GM18499 (cell line): Measurements from ENCODE around the gene CLBA1.
"Not testable (repeated sequence)": the region's sequence is repeated elsewhere in the genome, so short reads cannot be mapped to it uniquely, and the experiment has no call there.

Experiments
- ATAC-seq: cut with Tn5 transposase; IDR thresholded peaks from one replicate; pipeline ENCODE4 v1.9.1; 2021; ENCODE audit warnings: moderate number of reproducible peaks; ENCODE audit not compliant: insufficient read depth, unreplicated experiment

The CLBA1 gene

DNA sequence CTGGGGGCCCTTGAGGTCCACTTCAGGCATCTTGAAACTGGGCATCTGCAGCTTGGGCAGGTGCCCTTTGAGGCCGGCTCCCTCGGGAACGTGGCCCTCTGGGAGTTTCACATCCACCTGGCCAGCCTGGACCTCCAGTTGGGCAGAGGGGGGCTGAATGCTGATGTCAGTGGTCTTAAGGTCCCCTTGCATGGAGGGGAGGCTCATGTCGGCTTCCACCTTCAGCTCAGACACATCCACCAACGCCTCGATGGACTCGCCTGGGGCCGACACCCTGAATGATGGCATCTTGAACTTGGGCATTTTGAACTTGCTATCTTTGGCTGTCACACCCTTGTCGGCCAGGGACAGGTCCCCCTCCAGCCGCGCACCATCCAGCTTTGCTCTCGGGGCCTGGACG is 38.4 kb upstream of the CLBA1 start:
- not testable (repeated sequence) for ATAC-seq

DNA sequence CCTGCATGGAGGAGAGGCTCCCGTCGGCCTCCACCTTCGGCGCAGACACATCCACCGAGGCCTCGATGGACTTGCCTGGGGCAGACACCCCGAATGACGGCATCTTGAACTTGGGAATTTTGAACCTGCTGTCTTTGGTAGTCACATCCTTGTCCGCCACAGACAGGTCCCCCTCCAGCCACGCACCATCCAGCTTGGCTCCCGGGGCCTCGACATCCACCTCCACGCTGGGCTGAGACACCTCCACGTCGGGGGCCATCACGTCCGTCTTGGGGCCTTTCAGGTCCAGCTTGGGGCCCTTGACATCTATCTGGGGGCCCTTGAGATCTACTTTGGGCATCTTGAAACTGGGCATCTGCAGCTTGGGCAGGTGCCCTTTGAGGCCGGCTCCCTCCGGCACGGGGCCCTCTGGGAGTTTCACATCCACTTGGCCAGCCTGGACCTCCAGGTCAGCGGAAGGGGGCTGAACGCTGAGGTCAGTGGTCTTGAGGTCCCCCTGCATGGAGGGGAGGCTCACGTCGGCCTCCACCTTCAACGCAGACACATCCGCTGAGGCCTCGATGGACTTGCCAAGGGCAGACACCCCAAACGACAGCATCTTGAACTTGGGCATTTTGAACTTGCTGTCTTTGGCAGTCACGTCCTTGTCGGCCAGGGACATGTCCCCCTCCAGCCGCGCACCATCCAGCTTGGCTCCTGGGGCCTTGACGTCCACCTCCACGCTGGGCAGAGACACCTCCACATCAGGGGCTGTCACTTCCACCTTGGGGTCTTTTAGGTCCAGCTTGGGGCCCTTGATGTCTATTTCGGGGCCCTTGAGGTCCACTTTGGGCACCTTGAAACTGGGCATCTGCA is 37.5 kb upstream of the CLBA1 start:
- not testable (repeated sequence) for ATAC-seq

DNA sequence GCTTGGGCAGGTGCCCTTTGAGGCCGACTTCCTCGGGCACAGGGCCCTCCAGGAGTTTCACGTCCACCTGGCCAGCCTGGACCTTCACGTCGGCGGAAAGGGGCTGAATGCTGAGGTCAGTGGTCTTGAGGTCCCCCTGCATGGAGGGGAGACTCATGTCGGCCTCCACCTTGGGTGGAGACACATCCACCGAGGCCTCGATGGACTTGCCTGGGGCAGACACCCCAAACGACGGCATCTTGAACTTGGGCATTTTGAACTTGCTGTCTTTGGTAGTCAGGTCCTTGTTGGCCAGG is 36.9 kb upstream of the CLBA1 start:
- ATAC-seq = no peak

DNA sequence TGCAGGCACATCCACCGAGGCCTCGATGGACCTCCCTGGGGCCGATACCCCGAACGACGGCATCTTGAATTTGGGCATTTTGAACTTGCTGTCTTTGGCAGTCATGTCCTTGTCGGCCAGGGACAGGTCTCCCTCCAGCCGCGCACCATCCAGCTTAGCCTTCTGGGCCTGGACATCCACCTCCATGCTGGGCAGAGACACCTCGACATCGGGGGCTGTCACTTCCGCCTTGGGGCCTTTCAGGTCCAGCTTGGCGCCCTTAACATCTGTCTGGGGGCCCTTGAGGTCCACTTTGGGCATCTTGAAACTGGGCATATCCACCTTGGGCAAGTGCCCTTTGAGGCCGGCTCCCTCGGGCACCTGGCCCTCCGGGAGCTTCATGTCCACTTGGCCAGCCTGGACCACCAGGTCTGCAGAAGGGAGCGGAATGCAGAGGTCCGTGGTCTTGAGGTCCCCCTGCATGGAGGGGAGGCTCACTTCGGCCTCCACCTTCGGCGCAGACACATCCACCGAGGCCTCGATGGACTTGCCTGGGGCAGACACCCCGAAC is 36.1 kb upstream of the CLBA1 start:
- ATAC-seq = not testable (repeated sequence)

DNA sequence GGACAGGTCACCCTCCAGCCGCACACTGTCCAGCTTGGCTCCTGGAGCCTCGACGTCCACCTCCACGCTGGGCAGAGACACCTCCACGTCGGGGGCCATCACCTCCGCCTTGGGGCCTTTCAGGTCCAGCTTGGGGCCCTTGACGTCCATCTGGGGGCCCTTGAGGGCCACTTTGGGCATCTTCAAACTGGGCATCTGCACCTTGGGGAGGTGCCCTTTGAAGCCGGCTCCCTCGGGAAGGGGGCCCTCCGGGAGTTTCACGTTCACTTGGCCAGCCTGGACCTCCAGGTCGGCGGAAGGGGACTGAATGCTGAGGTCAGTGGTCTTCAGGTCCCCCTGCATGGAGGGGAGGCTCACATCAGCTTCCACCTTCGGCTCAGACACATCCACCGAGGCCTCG is 35.6 kb upstream of the CLBA1 start:
- ATAC-seq = no peak

DNA sequence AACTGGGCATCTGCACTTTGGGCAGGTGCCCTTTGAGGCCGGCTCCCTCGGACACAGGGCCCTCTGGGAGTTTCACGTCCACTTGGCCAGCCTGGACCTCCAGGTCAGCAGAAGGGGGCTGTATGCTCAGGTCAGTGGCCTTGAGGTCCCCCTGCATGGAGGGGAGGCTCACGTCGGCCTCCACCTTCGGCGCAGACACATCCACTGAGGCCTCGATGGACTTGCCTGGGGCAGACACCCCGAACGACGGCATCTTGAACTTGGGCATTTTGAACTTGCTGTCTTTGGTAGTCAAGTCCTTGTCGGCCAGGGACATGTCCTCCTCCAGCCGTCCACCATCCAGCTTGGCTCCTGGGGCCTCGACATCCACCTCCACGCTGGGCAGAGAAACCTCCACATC is 34.9 kb upstream of the CLBA1 start:
- ATAC-seq = not testable (repeated sequence)

DNA sequence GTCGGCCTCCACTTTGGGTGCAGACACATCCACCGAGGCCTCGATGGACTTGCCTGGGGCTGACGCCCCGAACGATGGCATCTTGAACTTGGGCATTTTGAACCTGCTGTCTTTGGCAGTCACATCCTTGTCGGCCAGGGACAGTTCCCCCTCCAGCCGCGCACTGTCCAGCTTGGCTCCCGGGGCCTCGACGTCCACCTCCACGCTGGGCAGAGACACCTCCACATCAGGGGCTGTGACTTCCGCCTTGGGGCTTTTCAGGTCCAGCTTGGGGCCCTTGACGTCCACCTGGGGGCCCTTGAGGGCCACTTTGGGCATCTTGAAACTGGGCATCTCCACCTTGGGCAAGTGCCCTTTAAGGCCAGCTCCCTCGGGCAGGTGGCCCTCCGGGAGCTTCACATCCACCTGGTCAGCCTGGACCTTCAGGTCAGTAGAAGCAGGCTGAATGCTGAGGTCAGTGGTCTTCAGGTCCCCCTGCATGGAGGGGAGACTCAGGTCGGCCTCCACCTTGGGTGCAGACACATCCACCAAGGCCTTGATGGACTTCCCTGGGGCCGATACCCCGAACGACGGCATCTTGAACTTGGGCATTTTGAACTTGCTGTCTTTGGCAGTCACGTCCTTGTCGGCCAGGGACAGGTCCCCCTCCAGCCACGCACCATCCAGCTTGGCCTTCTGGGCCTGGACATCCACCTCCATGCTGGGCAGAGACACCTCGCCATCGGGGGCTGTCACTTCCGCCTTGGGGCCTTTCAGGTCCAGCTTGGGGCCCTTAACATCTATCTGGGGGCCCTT is 33.5 kb upstream of the CLBA1 start:
- ATAC-seq = not testable (repeated sequence)

DNA sequence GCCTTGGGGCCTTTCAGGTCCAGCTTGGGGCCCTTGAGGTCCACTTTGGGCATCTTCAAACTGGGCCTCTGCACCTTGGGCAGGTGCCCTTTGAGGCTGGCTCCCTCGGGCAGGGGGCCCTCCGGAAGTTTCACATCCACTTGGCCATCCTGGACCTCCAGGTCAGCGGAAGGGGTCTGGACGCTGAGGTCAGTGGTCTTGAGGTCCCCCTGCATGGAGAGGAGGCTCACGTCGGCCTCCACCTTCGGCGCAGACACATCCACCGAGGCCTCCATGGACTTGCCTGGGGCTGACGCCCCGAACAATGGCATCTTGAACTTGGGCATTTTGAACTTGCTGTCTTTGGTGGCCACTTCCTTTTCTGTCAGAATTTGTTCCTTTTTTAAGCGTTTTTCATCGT is 32.5 kb upstream of the CLBA1 start:
- no peak for ATAC-seq

DNA sequence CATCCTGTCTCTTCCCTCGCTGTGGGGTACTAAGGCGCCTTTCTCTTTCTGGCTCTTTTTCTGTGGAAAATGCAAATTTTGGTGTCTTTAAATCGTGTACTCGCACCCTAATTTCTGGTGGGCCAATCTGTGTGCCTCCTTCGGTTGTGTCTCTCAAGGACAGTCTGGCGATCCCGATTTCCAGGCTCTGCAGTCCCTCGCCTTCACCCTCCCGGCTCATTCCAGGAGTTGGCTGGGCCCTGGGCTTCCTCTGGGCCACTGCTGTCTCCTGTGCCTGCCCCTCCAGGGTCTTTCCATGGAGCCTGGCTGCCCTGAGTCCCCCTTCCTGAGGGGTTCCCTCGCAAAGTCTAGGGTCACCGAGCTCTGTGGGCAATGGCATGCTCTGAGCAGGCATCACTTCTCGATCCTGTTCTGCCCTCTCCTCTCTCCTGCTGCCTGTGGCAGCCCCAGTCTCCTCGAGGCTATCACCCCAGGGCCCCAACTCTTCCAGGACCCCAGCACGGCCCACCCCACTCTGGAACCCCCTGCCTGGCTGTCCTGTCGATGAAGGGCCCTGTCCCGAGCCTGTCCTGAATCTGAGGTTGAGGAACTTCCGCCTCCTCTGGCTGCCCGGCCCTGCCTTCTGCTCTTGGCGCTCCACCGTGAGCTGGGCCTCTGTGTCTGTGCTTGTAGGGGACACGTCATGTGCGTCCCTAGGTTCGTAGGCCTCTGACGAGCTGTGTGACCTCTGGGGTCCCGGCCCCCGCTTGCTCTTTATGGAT is 31.5 kb upstream of the CLBA1 start:
- no peak for ATAC-seq

DNA sequence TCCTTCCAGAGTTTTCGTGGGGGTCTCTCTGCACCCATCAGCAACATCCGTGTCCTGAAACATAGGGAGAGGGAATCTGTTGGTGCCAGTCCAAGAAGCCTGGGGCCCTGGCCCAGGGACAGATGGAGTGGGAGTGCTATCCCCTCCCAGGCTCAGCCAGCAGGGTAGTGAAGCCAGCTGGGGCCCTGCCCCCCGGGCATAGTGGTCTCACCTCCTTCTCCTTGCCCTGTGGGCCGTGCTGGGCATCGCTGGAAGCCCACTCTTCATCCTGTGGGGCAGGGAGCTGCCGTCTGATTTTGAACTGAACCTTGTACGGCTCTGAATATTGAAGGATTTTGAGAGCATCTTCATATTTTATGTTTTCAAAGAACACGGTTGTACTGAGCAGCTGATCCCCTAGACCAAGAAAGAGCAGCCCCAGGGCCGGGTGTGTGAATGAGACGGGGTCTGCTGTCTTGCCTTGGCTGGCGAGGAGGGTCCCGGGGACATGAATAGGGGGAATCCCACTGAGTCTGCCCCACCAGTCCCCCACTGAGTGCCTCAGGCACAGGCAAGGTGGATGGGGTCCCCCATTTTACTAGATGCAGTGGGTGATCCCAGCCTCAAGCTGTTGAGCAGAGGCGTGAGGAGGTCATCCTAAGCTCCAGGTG is 30.7 kb upstream of the CLBA1 start:
- ATAC-seq = no peak

DNA sequence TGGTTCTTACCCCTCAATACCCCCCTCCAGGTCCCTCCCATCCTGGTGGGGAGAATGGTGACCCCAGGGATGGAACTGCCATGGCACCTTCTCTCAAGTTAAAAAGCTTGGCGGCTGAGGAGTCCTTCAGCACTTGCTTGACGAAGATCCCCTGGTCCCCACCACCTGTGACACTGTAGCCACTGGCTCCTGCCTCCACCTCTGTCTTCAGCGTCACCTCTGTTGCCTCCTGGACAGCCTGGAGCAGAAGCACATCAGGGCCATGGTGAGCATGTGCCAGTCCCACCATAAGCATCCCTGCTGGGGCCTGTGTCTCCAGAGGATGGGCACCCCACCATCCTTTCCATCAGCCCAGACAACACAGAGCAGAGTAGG is 30.2 kb upstream of the CLBA1 start:
- no peak for ATAC-seq

DNA sequence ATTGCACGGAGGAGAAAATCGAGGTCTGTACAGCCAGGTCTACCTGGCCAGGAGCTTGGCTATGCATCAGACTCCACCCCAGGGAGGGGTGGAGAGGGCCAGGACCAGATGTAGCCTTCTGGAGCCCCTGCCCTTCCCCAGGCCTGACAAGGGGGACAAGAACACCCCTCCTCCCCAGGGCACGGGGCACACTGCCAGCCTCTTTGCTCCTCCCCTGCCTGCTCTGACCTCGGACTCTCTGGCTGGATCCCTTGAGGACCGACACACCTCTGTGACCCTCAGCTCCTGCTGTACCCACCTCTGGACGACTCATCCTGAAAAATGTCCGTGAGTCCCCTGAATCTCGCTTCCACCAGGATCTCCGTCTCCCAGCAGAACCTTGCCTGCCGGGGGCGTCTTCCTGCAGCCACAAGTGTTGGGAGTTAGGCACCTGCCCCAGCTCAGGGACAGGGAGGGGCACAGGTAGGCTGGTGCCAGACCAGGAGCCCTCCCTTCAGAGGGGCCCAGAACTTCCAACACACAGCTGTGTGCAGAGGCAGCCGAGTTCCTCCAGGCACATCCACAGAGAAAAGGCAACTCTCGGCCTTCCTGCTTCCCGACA is 29.2 kb upstream of the CLBA1 start:
- ATAC-seq = no peak

DNA sequence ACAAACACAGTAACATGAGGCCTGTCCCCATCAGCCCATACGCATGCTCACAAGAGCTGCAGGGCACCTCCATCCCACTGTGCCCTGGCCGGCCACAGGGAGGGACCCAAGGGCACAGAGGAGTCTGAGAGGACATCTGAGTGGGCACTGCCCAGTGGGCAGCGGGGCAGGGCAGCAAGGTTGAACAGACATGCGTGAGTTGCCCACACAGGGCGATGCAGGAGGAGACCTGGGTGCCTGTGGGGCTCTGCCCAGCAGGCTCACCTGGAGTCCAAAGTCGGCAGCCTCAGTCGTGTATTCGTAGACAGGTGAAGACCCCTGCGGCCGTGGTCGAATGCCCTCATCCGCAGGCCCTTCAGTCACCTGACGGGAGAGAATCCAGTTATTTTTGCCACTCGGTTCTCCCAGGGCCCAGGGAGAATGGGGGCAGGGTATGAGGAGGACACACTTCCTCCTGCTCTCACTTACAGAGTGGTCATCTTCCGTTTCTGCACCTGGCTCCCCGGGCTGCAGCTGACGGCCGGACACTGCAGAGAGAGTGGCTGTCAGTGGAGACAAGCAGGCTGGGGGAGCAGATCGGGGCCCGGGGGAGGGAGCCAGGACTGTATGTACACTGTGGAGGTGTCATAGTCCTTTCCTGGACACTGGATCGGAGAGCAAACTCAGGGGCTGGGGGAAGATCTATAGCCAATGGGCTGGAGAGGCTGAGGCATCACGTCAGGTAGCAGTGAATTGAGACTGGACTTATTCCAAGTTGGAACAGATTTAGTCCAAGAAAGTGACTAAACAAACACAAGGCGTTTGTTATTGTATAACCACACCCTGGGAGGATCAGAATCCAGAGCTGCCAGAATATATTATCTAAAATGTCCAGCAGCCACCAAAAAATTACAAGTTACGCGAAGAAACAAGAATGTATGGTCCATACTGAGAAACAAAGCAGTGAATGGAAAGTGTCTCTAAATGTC is 28.2 kb upstream of the CLBA1 start:
- no peak for ATAC-seq

DNA sequence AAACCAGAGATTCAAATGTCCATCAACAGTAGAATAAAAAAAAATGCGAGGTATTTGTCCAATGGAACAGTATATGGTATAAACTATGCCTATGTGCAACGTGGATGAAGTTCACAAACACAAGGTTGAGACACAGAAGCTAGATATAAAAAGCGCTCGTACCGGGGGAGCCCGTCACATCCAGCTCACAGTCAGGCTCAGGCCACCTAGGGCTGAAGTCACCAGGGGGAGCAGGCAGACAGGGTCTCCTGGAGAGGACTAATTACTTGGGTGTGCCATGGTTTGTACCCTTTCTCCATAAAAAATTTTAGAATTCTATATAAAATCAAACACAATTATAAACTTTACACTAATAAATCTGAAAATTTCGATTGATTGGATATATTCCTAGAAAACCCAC is 21.0 kb upstream of the CLBA1 start:
- ATAC-seq = no peak

DNA sequence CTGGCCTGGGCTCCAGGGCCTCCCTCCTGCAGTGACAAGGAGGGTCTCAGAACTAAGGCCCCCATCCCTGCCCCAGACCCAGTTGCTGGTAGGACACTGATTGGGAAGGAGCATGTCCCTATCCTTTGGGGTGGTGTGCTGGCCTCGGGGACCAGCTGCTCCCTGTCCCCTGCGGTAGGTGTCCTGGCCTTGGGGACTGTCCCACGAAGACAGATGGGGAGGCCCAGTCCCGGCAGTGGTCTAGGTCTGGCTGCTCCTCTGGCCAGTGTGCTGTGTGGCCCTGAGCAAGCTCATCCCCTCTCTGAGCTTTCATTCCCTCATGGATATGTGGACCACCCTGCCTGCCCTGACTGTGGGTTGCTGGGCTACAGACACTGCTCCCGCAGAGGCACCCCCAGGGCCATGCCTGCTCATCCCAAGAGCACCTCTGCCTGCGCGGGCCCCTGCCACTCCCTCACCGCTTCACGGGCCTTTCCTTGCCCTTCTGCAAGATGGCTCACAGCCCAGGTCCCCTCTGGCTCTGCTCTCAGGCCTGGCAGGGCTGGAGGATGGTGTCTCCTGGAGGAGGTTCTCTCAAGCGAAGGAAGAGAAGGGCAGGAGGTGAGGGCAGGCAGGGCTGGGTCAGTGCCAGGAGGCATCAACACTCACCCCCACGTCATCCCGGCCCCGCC is 19.9 kb upstream of the CLBA1 start:
- no peak for ATAC-seq

DNA sequence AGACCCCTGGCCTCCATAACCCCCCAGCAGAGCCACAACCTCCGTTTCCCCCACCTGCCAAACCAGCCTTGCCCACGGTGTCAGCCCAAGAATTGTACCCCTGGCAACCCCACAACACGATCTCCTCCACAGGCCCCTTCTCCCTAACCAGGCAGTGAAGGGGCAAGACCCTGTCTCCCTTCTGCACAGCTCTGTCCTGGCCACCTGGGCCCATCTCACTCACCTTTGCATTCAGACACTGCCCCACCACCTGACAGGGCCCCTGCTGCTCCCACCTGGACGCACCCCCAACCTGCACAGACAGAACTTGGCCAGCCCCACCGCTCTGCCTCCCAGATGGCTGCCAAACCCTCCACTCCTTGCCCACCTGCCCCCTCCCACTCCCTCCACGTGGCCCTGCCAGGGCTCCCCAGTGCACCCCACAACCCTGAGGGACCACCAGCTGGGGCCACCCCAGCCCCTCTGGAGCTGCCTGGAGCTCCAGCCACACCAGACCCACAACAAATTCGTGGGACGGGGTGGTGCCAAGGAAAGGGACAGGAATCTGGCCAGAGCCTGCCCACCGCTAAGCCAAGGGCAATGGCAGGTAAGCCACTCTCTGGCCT is 19.2 kb upstream of the CLBA1 start:
- ATAC-seq = no peak

DNA sequence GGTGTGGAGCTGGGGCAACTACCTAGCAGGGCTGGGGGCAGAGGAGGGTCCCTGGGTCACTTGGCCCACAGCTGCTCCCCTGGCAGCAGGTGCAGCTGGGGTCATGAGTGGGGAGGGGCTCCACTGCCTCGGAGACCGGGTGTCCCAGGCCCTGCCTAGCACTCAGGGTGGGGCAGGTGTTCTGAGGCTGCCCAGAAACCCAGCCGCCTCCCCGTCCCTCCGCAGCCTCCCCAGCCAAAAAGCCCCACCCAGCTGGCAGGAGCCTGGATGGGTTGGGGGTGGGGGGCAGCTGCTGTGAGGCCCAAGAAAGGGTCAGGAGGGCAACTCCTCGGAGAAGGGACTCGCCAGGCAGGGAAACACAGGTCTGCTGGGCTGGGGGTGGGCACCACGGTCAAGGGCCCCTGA is 18.6 kb upstream of the CLBA1 start:
- no peak for ATAC-seq
